Cardiac atrium fibroblast (primary cell): ENCODE data around the gene NKTR. TPM values are rescaled to one million over a fixed set of nuclear protein-coding genes. Genes with fewer than 3 reads are reported as not detected.

Experiments
- total RNA-seq: library from RNA; depleted of rRNA; stranded (reverse); fragments of >200 nt; gene quantifications from 2 replicates; pipeline ENCODE4 v1.2.3, GENCODE V29; 2015

The NKTR gene
- 19.1 and 22.0 TPM in 2 replicates for total RNA-seq

GRCh38 chr3:42600111-42600957 lies at the start of gene NKTR:
NKTR (plus strand) TSS chr3:42600686; CDS start chr3:42601007, 321 bp downstream.

GRCh38 chr3:42581709-42582473 lies 18.6 kb upstream of the NKTR start, which contains the start of gene SEC22C:
SEC22C (minus strand) TSS chr3:42581967; CDS start chr3:42569046, 12,921 bp downstream.

GRCh38 chr3:42653560-42654330 lies 53.3 kb downstream of the NKTR start, which contains the start of gene ZBTB47:
ZBTB47 (plus strand) TSS chr3:42653697; CDS start chr3:42658356, 4,659 bp downstream.

GRCh38 chr3:42685363-42685881 lies 84.9 kb downstream of the NKTR start, which contains the start of gene KLHL40:
KLHL40 (plus strand) TSS chr3:42685537; CDS start chr3:42685619, 82 bp downstream.

Other genes starting within 250 kb of the NKTR start
- gene LYZL4, start 190.1 kb upstream of the NKTR start, total RNA-seq: not detected in 2 replicates
- gene VIPR1, start 98.0 kb upstream of the NKTR start, total RNA-seq: 8.5 and 16.8 TPM in 2 replicates
- gene SEC22C, start 18.7 kb upstream of the NKTR start, total RNA-seq: 75.6 and 78.7 TPM in 2 replicates
- 14.4 and 24.8 TPM in 2 replicates for gene SS18L2, start 9.8 kb upstream of the NKTR start, total RNA-seq
- gene ZBTB47, start 53.0 kb downstream of the NKTR start, total RNA-seq: 20.2 and 23.5 TPM in 2 replicates
- not detected in 2 replicates for gene KLHL40, start 84.9 kb downstream of the NKTR start, total RNA-seq
- not detected in 2 replicates for gene HHATL, start 102.1 kb downstream of the NKTR start, total RNA-seq
- 0.72 TPM in 1 of 2 replicates, not detected in the other for gene CCDC13, start 172.6 kb downstream of the NKTR start, total RNA-seq
- gene HIGD1A, start 203.8 kb downstream of the NKTR start, total RNA-seq: 127 and 167 TPM in 2 replicates
- not detected in 2 replicates for gene ACKR2, start 208.8 kb downstream of the NKTR start, total RNA-seq